ELF-1 (cell line): ENCODE results near the gene RPL13.
A peak's percentile ranks its signal among the peaks of the same experiment; 100 is the strongest.

ENCODE experiments used
- DNase-seq: peaks from one replicate; pipeline ENCODE4 v3.0.0-alpha.2; 2016; ENCODE audit warnings: low read depth, low spot score

The RPL13 gene

DNA sequence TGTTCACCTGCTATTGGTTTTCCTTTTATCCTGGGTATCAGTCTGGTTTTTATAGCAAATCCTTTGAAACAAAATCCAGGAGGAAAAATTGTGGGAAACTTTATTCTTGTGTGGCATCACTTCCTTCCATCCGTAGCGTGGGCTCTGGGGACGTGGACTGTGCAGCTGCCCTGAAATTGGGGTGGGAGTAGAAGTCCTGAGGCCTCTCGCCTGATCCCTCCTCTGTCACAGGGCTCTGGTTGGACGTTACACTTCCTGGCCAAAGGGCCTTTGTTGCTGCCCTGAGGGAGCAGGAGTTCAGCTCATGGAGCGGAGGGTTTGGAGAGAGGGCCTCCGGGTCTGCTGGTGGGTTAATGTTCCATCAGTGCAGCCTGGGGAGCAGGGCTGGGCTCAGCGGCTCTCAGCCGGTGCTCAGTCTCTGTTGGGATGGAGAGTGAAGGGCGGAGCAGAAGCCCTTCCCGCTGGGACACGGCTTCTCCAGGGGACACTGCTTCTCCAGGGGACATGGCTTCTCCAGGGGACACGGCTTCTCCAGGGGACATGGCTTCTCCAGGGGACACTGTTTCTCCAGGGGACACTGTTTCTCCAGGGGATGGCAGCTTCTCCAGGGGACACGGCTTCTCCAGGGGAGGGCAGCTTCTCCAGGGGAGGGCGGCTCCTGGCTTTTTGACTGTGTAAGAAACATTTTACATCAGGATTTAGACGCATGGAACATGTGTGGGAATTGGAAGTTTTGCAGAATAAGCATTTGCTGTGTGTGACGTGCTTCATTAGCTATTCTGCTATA, 15.2 kb upstream of the RPL13 start:
- no peak for DNase-seq

GRCh38 chr16:89545831-89546574, 14.5 kb upstream of the RPL13 start:
- DNase-seq, result no peak

DNA sequence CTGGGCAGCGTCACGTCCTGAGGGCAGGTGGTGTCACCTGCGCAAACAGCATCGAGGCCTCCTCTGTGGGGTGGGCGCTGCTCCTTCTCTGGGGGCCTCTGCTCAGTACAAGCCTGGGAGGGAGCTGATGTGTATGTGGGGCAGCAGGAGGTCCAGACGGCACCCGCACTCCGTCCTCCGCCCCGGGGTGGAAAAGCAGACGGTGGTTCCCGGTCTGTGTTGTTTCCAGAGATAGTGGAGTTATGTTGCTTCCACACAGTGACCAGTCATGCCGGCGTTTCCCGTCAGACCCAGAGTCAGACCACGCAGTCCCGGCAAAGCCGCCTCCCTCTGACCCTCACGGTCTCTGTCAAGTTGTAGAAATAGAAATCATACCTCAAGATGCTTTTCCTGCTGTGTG, 13.7 kb upstream of the RPL13 start:
- no peak for DNase-seq

GRCh38 chr16:89547291-89547690, 13.2 kb upstream of the RPL13 start:
- DNase-seq, result no peak

GRCh38 chr16:89547860-89548259, 12.6 kb upstream of the RPL13 start:
- no peak for DNase-seq

DNA sequence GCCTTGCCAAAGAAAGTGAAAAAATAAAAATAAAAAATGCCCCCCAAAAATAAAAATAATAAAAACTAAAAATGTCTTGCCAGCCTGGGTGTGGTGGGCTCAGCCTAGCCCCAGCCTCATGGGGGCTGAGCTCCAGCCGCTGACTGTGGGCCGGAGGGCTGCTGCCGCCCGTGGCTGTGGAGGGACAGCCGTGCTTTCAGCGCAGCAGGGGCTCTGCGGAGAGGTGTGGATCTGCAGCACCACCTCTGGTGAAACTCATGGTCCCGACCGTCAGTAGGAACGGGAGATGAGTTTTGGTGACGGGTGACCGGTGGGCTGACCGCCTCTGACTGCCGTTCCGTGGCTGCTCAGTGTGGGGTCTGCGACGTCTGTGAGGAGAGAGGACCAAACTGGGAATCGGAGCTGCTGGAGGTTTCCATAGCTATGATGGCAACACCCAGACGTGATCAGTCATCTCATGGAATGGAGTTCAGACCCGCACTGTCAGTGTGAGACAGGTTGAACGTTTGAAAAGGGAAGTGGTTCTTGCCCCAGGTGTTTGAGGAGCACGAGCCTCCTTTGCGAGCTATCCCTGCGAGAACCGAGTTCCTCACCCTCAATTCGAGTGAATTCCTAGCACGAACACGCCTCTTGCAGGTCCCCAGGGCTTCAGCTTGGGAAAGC, 12.0 kb upstream of the RPL13 start:
- no peak for DNase-seq

- no peak for DNase-seq
Observed at GRCh38 chr16:89549007-89549700, 11.3 kb upstream of the RPL13 start.

DNA sequence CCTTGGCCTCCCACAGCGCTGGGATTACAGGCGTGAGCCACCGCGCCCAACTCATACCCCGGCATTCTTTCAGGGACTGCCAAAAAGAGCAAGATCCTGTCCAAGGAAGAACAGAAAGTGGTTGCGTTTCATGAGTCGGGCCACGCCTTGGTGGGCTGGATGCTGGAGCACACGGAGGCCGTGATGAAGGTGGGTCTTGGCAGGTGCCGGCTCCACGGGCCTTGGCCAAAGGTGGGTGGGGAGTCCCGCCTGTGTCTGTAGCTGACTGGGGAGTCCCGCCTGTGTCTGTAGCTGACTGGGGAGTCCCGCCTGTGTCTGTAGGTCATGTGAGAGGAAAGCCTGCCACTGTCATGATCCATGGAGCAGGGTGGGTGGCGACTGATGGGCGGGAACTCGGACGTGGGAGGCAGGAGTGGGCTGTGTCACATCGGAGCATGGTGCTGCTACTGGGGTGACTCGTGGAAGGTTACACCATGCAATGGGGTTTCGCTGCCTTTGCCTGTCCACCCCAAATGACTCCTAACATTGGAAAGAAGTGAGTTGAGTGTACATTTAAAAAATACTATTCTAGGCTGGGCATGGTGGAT, 10.0 kb upstream of the RPL13 start:
- no peak for DNase-seq

DNA sequence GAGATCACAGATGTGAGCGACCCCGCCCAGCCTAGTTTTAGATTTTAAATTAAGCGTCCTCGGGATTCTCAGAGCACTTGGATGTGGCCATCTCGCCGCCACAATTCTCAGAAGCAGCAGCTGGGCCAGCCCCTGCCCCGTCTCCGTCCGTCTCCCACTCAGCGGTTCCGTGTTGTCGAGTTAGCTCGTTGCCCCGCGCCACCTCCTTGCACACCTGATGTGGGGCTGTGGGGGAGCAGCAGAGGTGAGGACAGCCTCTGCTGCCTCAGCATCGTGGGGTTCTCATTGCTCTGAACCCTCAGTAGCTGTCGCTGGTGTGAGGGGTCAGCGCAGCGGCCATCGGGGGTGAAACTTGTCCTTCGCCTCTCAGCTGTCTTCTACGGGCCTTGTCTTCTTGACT, 8.2 kb upstream of the RPL13 start:
- no peak for DNase-seq

- DNase-seq, result no peak
Observed at GRCh38 chr16:89552913-89553312, 7.6 kb upstream of the RPL13 start.

- no peak for DNase-seq
Observed at GRCh38 chr16:89553733-89554132, 6.7 kb upstream of the RPL13 start.

- no peak for DNase-seq
Observed at GRCh38 chr16:89554343-89554742, 6.1 kb upstream of the RPL13 start.

GRCh38 chr16:89555265-89555664, 5.2 kb upstream of the RPL13 start:
- no peak for DNase-seq

DNA sequence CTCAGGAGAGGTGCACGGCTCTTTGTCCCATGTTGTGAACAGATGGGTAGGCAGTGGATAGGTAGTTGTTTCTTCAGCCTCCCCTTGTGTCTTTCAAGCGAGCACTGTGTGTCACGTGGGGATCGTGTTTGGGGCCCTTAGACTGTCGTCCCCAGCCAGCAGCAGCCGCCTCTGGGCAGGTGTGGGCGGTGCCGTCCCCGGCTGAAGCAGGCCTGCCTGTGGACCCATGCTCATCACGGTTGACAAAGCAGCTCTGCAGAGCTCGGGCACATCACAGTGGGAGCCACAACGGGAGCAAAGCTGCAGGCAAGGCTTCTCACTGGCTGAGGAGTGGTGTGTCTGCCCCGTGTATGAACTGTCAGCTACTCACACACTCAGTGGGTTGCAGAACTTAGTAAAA, 4.7 kb upstream of the RPL13 start:
- no peak for DNase-seq

- DNase-seq, result peak; percentile 94
Observed at GRCh38 chr16:89556750-89557689, 3.5 kb upstream of the RPL13 start.

DNA sequence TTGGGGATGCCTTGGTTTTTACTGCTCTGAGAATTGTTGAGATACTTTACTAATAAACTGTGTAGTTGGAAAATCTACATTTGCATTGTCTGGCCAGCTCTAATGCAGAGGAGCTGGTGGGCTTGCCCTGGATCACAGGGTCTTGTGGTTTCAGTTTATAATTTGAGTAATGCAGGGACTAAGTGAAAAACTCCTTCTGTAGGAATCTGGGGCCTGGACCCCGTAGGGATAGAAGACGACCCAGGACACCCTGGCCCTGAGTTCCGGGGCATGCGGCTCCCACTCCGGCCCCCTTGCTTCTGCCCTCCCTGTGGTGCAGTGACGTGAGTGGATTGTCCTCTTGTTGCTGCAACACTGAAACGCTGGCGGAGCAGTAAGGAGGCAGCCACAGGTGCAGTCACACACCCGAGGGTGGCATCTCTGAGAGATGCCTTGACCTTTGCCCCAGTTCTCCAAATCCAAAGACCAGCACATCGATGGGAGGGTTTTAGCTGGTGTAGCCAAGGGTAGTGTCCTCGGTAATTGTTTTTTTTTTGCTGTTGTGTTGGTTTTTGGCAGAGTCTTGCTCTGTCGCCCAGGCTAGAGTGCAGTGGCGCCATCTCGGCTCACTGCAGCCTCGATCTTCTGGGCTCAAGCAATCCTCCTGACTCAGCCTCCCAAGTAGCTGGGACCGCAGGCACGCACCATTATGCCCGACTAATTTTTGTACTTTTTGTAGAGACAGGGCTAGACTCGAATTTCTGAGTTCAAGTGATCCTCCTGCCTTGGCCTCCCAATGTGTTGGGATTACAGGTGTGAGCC, 2.6 kb upstream of the RPL13 start:
- DNase-seq, result no peak

DNA sequence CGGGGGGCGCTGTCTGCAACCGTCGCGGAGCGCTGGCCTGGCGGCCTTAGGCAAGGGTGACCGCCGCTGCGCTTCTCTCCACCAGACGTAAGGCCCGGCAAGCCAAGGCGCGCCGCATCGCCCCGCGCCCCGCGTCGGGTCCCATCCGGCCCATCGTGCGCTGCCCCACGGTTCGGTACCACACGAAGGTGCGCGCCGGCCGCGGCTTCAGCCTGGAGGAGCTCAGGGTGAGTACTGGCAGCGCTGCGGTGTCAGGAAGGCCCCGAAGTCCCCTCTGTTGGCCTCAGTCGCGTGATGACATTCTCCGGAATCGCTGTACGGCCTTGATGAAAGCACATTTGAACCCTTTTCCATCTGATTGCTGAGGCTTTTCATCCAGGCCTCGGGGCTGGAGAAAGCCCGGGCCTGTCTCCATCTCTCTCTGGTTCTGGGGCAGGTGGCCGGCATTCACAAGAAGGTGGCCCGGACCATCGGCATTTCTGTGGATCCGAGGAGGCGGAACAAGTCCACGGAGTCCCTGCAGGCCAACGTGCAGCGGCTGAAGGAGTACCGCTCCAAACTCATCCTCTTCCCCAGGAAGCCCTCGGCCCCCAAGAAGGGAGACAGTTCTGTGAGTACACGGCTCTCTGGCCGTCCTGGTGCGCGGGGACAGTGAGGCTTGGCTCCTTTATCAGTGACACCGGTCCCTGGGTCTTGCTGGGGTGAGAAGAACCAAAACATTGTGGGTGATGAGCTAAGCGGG, 831 bp downstream of the RPL13 start:
- DNase-seq, result peak; percentile 52

GRCh38 chr16:89561884-89562599, 1.6 kb downstream of the RPL13 start:
- DNase-seq, result no peak
